B cell (primary cell): ENCODE data around the gene DDX56.

ENCODE experiments used
- EZH2 ChIP-seq: IDR thresholded peaks from 2 replicates; pipeline ENCODE4 v1.6.1; 2012; ENCODE audit warnings: borderline replicate concordance, low read depth, mild to moderate bottlenecking, moderate library complexity, low read length; ENCODE audit not compliant: insufficient read depth, poor library complexity, severe bottlenecking
- TF ChIP-seq, protein P1 (sequence below): fragments of 200-600 bp; IDR thresholded peaks from one replicate; pipeline ENCODE4 v1.8.0; 2022; ENCODE audit warnings: antibody characterized with exemption, mild to moderate bottlenecking

DNA sequence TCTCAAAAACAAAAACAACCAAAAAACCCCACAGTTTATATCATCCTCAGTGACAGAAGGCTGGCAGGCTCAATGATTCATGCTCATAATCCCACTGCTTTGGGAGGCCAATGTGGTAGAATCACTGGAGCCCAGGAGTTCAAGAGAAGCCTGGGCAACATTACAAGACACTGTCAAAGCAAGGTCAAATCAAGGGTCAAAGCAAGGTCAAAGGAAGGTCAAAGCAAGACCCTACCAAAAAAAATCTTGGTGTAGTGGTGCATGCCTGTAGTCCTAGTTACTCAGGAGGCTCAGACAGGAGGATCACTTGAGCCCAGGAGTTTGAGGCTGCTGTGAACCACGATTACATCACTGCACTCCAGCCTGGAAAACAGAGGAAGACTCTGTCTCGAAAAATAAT, 18.4 kb downstream of the DDX56 start:
- TF ChIP-seq, protein P1, sequence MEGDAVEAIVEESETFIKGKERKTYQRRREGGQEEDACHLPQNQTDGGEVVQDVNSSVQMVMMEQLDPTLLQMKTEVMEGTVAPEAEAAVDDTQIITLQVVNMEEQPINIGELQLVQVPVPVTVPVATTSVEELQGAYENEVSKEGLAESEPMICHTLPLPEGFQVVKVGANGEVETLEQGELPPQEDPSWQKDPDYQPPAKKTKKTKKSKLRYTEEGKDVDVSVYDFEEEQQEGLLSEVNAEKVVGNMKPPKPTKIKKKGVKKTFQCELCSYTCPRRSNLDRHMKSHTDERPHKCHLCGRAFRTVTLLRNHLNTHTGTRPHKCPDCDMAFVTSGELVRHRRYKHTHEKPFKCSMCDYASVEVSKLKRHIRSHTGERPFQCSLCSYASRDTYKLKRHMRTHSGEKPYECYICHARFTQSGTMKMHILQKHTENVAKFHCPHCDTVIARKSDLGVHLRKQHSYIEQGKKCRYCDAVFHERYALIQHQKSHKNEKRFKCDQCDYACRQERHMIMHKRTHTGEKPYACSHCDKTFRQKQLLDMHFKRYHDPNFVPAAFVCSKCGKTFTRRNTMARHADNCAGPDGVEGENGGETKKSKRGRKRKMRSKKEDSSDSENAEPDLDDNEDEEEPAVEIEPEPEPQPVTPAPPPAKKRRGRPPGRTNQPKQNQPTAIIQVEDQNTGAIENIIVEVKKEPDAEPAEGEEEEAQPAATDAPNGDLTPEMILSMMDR, result no peak
- TF ChIP-seq EZH2, result no peak
